ENCODE measurements around the gene NSUN6.
A peak's percentile ranks its signal among the peaks of the same experiment; 100 is the strongest.
"Not testable (repeated sequence)": the region's sequence is repeated elsewhere in the genome, so short reads cannot be mapped to it uniquely, and the experiment has no call there.

Gene NSUN6

GRCh38 chr10:18659125-18659818 lies 7.9 kb upstream of the NSUN6 start, which contains the start of gene ARL5B:
Gene ARL5B, plus strand, starts transcription at chr10:18659431. Its CDS starts 207 bp downstream, at chr10:18659638.
- peak; percentile 96 for DNase-seq

- DNase-seq: peak; percentile 17
These were observed 7.1 kb upstream of the NSUN6 start for GRCh38 chr10:18658271-18659124.

GRCh38 chr10:18656724-18657123 lies 5.3 kb upstream of the NSUN6 start:
- DNase-seq: no peak

DNA sequence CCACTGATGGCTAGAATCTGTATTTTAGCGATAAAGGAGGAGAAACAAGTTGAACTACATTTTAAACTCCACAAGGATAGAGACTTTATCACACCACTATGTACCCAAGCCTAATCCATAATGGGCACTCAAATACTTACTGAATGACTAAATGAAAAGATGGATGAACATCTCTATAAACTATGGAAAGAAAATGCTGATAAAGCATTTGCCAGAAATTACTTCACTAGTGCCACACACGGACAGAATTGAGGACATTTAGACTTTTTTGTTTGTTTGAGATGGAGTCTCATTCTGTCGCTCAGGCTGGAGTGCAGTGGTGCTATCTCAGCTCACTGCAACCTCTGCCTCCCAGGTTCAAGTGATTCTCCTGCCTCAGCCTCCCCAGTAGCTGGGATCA lies 1.7 kb upstream of the NSUN6 start:
- DNase-seq: no peak

GRCh38 chr10:18650404-18650997 lies 886 bp downstream of the NSUN6 start:
- no peak for DNase-seq

GRCh38 chr10:18649364-18649959 lies 1.9 kb downstream of the NSUN6 start:
- DNase-seq: no peak

DNA sequence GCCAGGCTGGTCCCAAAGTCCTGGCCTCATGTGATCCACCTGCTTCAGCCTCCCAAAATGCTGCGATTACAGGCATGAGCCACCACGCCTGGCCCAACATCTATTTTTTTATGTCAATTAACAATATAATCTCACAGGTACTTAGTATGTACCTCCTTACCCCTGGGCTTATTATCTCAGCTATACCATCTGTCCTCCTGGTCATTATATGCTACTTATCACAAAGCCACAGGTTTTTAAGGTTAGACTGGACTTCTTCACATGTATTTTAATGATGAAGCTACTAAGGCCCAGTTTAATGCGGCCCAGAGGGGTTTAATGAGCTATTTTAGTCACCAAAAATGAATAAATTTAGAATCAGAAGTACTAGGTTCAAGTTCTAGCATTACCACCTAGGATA lies 3.4 kb downstream of the NSUN6 start:
- no peak for DNase-seq

DNA sequence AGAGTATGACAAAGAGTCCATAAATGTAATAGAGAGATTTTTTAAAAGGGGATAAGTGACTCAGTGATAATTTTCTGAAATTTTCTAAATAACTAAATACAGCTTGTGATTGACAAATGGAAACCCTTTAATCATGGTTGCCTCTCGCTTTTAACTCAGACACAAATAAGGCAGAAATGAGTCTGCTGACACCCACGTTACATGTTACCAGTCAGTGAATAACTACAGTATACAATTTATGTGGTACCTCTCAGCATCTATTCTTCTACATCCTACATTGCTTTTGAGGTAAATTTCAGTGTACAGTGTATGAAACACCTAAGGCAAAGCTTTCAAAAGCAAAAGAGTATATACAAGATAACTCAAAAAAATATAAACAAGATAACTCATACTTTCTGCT lies 4.2 kb downstream of the NSUN6 start:
- DNase-seq: no peak

- DNase-seq: not testable (repeated sequence)
These were observed 11.7 kb downstream of the NSUN6 start for GRCh38 chr10:18639719-18640118.

DNA sequence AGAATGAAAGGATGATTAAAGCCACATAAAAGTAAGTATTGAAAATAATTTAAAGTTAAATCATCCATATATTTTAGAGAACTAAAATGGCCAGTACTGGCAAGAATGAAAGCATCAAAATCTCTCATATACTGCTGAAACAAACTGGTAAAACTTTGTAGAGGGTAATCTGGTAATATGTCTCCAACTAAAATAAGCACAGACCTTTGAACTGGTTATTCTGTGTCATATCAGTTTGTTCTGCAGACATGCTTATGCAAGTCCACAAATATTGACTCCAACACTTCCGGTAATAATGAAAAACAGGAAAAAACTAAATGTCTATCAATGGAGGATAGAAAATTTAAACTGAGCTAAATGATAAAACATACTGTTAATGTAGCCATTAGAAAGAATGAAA lies 14.0 kb downstream of the NSUN6 start:
- not testable (repeated sequence) for DNase-seq

DNA sequence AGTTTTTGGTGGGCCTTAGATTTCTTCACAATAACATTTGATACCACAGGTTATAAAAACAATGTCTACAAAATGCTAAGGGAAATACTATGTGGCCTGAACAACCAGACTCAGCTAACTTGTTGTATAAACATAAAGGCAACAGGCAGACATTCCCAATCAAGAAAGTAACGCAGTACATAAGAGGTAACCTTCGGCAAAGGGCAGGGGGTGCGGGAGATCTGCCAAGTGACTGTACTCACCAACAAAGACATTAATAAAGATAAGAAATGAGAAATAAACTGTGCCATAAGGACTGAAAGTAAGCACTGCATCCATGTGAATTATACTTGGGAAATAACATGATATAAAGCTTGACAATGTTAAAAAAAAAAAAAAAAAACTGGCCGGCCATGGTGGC lies 15.4 kb downstream of the NSUN6 start:
- DNase-seq: no peak

DNA sequence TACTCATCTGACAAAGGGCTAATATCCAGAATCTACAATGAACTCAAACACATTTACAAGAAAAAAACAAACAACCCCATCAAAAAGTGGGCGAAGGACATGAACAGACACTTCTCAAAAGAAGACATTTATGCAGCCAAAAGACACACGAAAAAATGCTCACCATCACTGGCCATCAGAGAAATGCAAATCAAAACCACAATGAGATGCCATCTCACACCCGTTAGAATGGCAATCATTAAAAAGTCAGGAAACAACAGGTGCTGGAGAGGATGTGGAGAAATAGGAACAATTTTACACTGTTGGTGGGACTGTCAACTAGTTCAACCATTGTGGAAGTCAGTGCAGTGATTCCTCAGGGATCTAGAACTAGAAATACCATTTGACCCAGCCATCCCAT lies 18.9 kb downstream of the NSUN6 start:
- not testable (repeated sequence) for DNase-seq

DNA sequence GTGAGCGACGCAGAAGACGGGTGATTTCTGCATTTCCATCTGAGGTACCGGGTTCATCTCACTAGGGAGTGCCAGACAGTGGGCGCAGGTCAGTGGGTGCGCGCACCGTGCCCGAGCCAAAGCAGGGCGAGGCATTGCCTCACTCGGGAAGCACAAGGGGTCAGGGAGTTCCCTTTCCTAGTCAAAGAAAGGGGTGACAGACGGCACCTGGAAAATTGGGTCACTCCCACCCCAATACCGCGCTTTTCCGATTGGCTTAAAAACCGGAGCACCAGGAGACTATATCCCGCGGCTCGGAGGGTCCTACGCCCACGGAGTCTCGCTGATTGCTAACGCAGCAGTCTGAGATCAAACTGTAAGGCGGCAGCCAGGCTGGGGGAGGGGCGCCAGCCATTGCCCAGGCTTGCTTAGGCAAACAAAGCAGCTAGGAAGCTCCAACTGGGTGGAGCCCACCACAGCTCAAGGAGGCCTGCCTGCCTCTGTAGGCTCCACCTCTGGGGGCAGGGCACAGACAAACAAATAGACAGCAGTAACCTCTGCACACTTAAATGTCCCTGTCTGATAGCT lies 23.9 kb downstream of the NSUN6 start:
- DNase-seq: peak; percentile 65

DNA sequence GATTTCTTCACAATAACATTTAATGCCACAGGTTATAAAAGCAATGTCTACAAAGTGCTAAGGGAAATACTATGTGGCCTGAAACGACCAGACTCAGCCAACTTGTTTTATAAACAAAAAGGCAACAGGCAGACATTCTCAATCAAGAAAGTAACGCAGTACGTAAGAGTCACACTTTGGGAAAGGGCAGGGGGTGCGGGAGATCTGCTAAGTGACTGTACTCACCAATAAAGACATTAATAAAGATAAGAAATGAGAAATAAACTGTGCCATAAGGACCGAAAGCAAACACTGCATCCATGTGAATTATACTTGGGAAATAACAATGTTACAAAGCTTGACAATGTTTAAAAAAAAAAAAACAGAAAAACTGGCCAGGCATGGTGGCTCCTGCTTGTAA lies 25.5 kb downstream of the NSUN6 start:
- DNase-seq: no peak

DNA sequence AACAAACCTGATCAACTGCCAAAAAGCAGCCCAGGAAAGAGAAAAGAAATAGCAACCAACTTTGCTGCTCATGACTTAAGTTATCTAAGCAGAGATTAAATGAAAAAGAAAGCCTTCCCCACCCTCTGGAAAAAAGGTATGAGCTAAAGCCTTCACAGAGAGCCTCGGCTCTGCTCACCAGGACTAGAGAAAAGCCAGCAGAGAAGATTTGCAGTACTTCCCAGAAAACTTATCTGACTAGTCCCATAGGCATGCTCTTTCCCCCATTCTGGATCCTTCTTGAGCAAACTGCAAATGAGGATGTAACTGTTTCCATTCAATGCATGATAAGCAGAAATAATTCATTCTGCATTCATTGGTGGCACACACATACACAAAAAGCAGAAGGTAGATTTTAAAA lies 27.7 kb downstream of the NSUN6 start:
- not testable (repeated sequence) for DNase-seq

DNA sequence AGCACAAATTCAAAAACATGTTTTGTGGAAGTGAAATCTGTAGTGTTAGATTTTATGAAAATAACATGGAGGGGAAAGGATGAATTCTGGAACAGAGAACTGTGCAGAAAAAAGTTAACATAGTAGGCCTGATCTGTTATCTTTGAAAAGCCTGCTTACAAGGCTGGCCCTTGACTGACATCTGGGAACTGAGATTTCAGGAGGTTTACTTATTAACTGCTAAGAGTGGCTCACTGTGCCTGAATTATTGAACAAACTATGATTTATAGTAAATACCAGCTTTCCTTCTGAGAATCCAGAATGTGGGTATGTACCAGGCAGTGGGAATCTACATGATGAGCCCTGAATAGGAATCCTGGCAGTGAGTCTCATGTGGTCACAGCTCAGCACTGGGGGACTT lies 30.5 kb downstream of the NSUN6 start:
- DNase-seq: no peak

DNA sequence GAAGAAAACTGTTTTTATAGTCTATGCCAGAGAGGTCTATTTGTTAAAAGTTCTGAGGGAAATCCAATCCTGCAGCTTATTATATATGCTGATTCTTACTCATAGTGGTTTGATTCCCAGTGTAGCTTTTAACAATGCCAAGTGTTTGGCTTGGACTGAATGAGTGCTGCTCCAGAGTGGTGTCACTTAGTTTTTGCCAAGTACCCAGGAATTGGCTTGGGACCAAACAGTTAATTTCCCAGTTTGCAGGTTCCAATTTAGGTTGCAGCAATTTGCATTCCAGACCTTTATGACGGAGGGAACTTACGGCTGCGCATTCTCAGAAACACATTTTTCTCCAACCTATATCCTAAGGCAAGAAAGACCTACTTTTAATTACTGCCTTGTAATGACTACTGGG lies 32.4 kb downstream of the NSUN6 start:
- DNase-seq: no peak

GRCh38 chr10:18616337-18616736 lies 35.0 kb downstream of the NSUN6 start:
- no peak for DNase-seq

DNA sequence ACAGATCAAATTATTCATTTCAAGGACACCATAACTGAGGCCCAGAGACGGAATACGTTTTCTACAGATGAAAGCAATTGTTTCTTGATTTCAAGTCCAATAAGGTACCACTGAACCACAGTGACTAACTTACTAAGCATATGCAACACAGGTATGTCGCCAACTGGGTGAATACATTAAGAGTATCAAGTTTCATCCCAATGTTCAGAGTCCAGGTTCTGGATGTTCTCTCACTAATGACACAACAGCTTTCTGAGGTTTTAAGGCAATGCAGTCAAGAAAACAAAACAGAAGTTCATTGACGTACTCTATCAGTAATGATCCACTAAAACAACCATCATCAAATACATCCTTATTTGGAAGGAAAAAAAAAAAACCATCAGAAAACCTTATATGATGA lies 35.8 kb downstream of the NSUN6 start:
- no peak for DNase-seq

DNA sequence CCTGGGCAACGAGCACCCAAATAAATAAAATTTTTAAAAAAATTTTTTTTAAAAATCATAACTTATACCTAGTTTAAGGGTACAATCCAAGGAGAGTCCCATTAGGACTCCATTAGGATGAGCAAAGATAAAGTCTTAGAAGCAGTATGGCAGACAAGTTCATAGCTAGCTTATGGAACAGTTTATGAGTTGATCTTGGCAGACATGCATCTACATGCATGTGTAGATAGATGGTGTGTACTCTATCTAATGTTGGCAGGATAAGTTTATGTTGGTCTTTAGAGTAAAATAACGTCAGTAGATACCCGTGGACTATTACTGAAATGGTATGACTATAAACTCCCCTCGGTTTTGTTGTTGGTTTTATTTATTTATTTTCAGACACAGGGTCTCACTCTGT lies 40.2 kb downstream of the NSUN6 start:
- no peak for DNase-seq

DNA sequence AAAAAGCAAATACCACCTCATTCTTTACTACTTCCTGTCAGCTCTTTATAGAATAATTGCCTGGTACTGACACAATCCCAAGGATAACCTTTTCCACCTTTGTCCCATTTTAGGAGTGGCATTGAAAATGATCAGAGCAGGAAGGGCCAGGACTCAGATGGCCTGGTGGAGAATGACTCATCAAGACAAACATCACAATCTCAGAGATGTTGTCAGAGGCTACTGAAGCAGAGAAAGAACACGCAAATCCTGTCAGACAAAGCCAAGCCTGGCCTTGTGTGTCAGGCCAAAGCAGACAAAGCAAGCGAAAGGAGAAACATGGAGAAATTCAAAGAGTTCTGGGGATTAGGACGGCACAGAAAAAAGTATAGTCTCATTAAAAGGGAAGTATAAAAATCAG lies 40.9 kb downstream of the NSUN6 start:
- DNase-seq: no peak

GRCh38 chr10:18608596-18608995 lies 42.8 kb downstream of the NSUN6 start:
- DNase-seq: no peak

Data from activated naive CD4-positive, alpha-beta T cell treated with Interleukin-2 at 50 U/mL for 16 hours (primary cell).